ENCODE measurements around the gene ABCB9.

The ABCB9 gene

GRCh38 chr12:122994781-122995502 lies 28.7 kb upstream of the ABCB9 start:
- no peak for FAIRE-seq
- DNase-seq (ENCODE audit: low spot score): no peak

DNA sequence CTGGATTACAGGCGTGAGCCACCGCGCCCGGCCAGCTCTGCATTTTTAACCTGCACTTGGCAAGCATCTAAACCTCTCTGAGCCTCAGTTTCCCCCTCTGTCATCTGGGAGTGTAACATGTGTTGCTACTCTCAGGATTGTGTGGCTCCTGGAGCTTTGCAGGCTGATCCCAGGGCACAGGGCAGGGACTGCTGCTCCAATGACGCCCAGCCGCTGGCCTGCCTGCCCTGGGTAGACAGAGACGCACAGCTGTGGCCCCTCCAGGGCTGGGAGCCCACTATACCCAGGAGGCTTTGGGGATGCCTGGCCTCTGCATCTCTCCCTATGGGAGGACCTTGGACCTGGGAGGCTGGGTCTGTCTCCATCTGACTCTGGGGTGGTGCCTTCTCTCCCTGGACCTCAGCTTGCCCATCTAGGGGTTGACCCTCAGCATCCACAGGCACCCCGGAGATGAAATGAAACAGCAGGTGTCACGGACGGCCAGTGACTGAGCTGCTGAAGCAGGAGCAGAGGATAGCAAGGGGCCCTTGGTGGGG lies 27.9 kb upstream of the ABCB9 start:
- DNase-seq (ENCODE audit: low spot score) (no peak), FAIRE-seq (no peak)

DNA sequence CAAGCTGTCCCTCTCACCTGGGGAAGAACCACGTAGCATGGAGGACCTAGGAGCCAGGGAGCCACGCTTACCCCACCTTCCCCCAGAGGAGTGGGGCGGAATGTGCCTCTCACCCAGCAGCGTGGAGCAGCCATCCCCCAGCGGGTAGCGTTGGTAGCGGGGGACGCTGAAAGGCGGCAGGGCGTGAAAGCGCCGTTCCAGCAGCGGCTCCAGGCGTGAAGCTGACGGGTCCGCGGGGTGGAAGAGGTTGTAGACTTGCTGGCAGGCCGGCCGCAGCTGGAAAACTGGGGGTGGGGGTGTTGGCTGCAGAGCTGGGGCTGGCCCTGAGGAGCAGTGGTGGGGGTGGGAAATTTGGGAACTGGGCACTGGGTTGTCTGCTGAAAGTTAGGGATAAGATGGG lies 26.1 kb upstream of the ABCB9 start:
- FAIRE-seq: no peak
- no peak for DNase-seq (ENCODE audit: low spot score)

GRCh38 chr12:122991623-122992275 lies 25.5 kb upstream of the ABCB9 start:
- FAIRE-seq (no peak), DNase-seq (ENCODE audit: low spot score) (no peak)

- no peak for FAIRE-seq
- DNase-seq (ENCODE audit: low spot score): no peak
These were observed 24.8 kb upstream of the ABCB9 start for GRCh38 chr12:122990961-122991622.

- no peak for DNase-seq (ENCODE audit: low spot score)
- FAIRE-seq: no peak
These were observed 24.3 kb upstream of the ABCB9 start for GRCh38 chr12:122990561-122990960.

DNA sequence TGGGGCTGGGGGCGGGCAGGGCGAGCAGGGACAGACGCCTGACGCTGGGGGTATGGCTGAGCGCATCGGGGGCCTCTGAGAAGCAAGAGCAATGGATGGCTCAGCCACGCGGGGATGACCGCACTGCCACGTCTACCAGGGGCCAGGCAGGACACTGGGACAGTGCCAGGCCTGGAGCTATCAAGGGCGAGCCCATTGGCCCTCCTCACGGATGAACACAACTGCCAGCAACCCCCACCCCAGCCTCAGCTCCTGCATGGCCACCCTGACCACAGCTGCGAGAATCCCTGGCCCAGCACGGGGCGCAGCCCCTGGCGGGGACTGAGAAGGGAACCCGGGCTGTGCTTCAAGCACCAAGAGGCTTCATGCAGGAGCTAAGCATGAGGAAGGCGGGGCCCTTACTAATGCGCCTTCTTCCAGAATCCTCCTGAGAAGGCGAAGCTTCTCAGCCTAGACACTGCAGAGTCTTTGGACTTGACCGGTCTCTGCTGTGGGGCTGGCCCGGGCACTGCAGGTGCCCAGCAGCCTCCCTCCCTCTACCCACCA lies 23.7 kb upstream of the ABCB9 start:
- no peak for DNase-seq (ENCODE audit: low spot score)
- FAIRE-seq: no peak

DNA sequence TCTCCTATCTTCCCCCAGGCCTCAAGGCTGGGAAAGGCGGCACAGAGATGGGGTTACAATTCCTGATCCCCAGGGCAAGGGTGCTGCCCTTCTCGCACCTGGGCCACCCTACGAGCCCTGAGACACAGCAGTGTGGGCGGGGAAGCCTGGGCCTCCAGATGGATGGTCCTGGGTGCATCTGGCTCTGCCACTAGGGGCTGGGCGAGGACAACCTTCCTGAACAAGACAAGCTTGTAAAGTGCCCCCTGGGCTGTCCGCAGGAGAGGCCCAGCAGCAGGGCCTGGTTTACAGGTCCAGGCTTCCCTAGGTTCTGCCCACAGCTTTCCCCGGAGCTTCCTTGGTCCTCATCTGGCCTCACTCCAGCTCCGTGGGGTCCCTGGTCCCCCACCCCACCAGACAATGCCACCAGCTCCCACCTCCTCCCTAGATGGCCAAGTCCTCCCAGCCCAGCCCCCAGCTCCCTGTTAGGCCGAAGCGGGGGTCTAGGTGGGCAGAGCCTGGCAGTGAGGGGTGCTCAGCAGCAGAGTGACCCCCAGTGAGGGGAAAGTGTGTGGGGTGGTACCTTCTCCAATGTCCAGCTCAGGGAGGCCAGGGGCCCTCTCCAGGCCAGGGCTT lies 23.1 kb upstream of the ABCB9 start:
- no peak for FAIRE-seq
- DNase-seq (ENCODE audit: low spot score): no peak

DNA sequence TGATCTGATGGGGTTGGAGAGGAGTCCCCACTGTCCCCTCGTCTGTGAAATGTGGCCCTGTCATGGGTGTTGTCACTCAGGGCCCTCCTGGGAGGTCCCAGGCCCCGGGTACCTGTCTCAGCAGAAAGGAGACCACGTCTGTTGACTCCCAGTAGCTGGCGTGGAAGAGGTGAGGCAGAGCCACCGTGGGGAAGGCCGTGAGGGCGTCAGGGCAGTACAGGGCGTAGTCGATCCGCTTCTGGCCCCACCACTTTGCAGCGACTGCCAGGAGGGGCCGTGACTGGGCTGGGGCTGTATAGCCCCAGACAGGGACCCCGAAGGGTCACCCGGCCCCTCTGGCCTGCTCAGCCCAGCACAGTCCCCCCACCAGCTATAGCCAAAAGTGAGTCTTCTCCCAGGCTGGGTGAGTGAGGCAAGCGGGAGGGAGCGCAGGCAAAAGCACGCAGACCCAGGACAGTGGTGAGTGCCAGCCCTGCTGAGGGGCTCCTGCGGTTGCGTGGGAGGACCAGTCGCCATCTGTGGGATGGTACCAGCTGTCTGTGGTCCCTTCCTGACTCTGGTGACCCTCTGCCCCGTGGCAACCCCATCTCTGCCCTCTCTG lies 22.4 kb upstream of the ABCB9 start:
- FAIRE-seq (no peak), DNase-seq (ENCODE audit: low spot score) (no peak)

GRCh38 chr12:122988036-122988435 lies 21.8 kb upstream of the ABCB9 start:
- FAIRE-seq: no peak
- no peak for DNase-seq (ENCODE audit: low spot score)

DNA sequence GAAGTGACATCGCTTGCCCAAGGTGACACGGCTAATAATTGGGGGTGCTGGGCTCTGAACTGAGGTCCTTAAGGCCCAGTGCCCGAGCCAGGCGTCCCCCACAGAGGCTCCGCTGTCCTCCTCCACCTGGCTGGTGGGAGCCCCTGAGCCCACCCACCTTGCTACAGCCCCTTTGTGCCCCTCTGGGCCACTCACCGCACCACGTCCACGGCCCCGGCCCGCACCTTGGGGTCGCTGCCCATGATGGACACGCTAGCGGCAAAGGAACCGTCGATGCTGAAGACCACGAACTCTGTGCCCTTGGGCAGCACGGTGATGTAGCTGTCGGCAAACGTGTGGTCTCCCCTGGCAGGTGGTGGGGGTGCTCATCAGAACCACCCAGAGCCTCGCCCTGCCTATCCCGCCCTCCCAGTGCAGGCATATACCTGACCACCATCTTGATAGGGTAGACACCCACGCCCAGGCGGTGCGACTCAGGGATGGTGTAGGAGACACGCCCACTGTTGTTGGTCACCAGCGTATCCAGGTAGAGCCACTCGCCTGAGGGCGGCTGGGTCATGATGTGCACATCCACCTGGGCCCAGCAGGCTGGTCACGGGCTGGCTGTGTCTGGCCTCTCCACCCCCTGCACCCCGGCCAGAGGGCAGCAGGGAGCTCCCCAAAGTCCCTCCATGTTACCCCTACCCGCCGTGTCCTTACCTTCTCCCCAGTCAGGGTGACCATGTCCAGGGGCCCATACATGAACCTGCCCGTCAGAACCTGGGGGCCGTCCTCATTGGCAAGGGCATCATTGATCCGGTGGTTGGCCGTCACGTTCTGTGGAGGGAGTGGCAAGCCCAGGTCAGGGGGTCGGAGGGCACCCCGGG lies 21.1 kb upstream of the ABCB9 start:
- FAIRE-seq (no peak), DNase-seq (ENCODE audit: low spot score) (no peak)

DNA sequence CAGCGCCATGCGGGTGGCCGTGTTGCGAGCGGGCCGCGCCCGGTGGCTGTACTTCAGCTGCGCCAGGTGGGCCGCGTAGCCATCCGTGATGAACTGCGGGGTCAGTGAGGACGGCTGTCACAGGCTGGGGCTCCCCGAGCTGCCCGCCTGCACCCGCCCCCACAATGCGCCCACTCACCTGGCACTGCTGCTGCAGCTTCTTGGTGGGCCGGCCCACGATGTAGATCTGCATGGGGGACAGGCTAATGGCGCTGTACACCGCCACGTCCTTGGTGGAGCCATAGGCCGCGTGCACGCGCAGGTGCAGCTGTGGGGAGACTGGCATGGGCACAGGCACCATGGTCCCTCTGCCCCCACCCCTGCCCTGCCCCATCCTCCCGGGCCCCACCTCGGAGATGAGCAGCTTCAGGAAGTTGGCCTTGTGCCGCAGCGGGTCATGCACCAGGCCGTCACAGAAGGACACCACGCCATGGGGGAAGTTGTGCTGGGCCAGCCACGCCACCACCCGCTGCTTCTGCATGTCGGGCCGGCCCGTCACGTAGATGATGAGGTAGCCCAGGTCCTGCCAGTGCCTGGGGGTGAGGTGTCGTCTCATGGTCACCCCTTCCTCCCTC lies 20.1 kb upstream of the ABCB9 start:
- DNase-seq (ENCODE audit: low spot score) (no peak), FAIRE-seq (no peak)

- FAIRE-seq: no peak
- DNase-seq (ENCODE audit: low spot score): no peak
These were observed 19.3 kb upstream of the ABCB9 start for GRCh38 chr12:122985338-122986257.

DNA sequence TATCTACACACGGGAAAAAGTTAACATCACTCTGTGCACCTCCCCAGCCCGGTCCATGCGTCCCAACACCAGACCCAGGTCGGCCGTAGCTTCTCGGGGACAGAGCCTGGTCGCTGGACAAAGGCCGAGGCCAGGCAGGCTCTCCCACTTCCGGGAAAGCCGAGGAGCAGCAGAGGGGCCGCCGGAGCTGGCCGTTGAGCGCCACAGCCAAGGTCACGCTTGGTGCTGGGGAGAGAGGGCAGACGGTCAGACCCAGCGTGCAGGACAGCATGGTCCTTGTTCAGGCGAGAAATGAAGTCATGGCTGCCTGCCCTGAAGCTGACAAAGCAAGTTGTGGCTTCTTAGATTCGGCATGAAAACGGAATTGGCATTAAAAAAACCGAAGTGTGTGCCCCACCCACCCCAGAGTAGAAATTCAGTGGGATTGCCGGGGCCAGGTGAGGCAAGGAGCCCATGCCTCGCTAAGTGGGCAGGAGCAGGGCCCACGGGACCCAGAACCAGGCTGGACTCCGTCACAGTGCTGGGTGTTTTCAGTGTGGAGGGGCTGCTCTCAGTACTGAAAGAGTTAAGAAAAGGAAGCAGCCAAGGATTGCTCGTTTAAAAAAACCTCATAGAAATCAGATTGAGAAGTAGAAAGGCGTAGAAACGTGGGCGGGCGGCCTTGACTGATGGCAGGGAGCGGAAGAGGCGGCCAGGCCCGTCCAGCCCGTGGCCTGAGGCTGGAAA lies 18.5 kb upstream of the ABCB9 start:
- DNase-seq (ENCODE audit: low spot score): no peak
- FAIRE-seq: no peak

- no peak for FAIRE-seq
- no peak for DNase-seq (ENCODE audit: low spot score)
These were observed 17.7 kb upstream of the ABCB9 start for GRCh38 chr12:122983789-122984515.

DNA sequence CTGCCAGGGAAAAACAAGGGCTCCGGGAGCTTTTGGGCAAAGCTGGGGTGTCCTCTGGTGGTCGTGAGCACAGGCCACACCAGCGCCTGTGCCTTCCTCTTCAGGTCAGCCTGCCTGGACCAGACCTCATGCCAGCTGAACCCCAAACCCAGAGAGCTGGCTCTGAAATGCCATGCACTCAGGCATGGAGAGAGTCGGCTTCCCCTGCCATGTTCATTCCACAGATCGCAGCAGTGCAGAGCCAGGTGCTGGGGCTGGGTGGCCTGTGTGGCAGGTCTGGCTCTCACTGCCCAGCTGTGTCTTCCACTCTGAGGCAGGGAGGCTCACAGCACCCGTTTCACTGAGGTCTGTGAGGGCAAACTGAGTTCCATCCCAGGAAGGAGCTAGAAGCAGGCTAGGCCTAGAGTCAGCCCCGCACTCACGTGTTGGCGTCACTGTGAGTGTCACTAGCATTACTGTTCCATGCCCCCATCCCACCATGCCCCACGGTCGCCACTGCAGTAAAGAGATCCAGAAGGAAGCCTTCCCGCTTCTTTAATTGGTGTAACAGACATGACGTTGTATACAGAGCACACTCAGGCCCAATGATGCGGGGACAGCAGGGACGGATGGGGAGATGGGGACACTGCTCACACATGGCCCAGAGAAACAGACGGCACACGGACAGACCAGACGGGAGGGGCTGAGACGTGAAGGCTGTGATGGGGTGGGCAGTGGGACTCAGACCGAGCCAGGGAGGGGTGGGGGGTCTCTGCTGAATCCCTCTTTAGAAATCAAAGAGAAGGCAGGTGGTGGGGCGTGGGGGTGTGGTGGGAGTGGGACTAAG lies 16.9 kb upstream of the ABCB9 start:
- FAIRE-seq (no peak), DNase-seq (ENCODE audit: low spot score) (no peak)

GRCh38 chr12:122982477-122982815 lies 16.2 kb upstream of the ABCB9 start:
- no peak for FAIRE-seq

More at GRCh38 chr12:122982477-122982815, 16.2 kb upstream of the ABCB9 start:
- DNase-seq (ENCODE audit: low spot score): no peak

Data from RCC 7860 (cell line).